Measurements from ENCODE around the gene MALT1.

DNA sequence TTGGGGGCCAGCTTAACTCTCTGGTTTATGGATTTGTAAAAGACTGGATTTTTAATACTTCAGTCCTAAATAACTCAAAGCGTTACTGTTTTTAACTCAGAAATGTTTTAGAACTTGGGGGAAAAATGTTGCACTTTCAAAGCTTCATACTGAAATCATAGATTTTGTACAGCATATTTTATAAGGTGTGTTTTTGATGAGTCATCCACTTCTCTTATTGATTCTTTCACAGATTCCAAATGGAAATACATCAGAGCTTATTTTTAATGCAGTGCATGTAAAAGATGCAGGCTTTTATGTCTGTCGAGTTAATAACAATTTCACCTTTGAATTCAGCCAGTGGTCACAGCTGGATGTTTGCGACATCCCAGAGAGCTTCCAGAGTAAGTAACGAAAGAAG, 28.9 kb downstream of the MALT1 start:
- TF ChIP-seq, protein P1, sequence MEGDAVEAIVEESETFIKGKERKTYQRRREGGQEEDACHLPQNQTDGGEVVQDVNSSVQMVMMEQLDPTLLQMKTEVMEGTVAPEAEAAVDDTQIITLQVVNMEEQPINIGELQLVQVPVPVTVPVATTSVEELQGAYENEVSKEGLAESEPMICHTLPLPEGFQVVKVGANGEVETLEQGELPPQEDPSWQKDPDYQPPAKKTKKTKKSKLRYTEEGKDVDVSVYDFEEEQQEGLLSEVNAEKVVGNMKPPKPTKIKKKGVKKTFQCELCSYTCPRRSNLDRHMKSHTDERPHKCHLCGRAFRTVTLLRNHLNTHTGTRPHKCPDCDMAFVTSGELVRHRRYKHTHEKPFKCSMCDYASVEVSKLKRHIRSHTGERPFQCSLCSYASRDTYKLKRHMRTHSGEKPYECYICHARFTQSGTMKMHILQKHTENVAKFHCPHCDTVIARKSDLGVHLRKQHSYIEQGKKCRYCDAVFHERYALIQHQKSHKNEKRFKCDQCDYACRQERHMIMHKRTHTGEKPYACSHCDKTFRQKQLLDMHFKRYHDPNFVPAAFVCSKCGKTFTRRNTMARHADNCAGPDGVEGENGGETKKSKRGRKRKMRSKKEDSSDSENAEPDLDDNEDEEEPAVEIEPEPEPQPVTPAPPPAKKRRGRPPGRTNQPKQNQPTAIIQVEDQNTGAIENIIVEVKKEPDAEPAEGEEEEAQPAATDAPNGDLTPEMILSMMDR (IDR thresholded peaks at IDR 0.05) = no peak
- no peak for TF ChIP-seq POLR2A (IDR thresholded peaks at IDR 0.05)
